HG02642 (cell line): Measurements from ENCODE around the gene PMF1.
"Not testable (repeated sequence)": the region's sequence is repeated elsewhere in the genome, so short reads cannot be mapped to it uniquely, and the experiment has no call there.

Source experiments
- ATAC-seq: cut with Tn5 transposase; IDR thresholded peaks from one replicate; pipeline ENCODE4 v1.9.1; 2021; ENCODE audit warnings: mild to moderate bottlenecking; ENCODE audit not compliant: unreplicated experiment, poor library complexity

Gene PMF1, protein sequence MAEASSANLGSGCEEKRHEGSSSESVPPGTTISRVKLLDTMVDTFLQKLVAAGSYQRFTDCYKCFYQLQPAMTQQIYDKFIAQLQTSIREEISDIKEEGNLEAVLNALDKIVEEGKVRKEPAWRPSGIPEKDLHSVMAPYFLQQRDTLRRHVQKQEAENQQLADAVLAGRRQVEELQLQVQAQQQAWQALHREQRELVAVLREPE

DNA sequence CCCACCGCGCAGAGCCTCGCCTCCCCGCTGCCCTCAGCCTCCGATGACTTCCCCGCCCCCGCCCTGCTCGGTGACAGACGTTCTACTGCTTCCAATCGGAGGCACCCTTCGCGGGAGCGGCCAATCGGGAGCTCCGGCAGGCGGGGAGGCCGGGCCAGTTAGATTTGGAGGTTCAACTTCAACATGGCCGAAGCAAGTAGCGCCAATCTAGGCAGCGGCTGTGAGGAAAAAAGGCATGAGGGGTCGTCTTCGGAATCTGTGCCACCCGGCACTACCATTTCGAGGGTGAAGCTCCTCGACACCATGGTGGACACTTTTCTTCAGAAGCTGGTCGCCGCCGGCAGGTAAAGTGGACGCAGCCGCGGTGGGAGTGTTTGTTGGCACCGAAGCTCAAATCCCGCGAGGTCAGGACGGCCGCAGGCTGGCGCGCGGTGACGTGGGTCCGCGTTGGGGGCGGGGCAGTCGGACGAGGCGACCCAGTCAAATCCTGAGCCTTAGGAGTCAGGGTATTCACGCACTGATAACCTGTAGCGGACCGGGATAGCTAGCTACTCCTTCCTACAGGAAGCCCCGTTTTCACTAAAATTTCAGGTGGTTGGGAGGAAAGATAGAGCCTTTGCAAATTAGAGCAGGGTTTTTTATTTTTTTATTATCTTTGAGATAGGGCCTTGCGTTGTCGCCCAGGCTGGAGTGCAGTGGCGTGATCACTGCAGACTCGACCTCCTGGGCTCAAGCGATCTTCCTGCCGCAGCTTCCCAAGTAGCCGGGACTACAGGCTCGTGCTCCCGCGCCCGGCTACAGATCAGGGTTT lies at the start of gene PMF1:
Gene PMF1 (plus strand): TSS at position 175 of the 811 bp plus-strand sequence. CDS start 9 bp downstream, at position 184.
- ATAC-seq = peak; percentile 92

DNA sequence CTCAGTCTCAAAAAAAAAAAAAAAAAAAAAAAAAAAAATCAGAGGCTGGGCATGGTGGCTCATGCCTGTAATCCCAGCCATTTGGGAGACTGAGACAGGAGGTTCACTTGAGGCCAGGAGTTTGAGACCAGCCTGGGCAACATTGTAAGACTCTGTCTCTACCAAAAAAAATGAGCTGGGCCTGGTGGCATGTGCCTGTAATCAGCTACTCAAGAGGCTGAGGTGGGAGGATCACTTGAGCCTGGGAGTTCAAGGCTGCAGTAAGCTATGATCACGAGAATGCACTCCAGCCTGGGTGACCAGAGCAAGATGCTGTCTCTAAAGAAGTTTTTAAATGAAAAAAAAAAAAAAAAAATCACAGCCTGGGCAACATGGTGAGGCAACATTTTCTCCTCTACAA lies 49.1 kb upstream of the PMF1 start:
- ATAC-seq = no peak

DNA sequence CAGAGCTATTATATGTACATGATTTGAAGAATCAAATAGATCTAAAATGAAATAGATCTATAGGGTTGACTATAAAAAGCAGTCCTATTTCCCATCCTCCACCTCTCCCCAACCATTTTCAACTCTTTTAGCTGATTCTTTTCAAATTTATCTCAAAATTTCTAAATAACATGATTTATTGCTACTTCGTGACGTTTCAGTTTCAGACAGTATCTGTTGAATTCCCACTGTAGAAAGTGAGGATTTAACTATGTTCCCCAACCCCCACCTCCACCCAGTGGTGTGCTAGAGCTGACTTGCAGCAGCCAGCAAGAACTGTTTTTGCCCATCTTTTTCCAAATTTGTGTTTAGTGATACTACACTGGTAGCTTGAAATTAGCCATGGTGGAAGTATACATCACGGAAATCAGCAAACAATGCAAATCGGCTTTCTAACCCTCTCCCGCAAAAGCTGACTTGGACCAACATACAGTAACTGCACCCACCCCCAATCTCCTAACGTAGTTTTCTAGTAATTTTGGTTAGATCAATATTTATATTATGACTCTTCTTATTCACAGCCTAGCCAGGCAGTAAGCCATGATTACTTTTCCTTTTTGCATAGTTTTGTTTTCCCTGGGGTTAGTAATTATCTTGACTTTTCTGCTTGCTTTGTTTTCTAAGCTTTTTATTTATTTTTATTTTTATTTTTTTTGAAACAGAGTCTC lies 48.5 kb upstream of the PMF1 start:
- no peak for ATAC-seq

GRCh38 chr1:156165083-156165482 lies 47.7 kb upstream of the PMF1 start:
- no peak for ATAC-seq

DNA sequence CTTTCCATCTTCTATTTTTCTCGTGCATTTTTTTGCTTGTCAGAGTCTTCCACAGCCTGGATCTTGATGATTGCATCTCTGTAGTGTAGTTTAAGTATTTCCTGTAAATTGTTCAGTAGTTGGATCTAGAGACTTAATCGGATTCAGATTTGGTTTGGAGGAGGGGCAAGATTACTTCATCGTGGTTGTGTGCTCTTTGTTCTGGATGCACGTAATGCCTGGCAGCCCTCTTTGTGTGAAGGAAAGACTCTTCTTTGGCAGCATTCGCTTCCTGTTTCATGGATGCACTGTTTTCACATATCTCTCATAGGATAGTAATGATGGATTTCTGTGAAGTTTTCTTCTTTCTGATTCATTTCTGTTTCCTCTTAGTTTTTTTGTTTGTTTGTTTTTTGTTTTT lies 45.3 kb upstream of the PMF1 start:
- ATAC-seq = no peak

GRCh38 chr1:156172696-156173470 lies 39.9 kb upstream of the PMF1 start:
- ATAC-seq = no peak

- ATAC-seq = no peak
These were observed 36.1 kb upstream of the PMF1 start for GRCh38 chr1:156176610-156177210.

DNA sequence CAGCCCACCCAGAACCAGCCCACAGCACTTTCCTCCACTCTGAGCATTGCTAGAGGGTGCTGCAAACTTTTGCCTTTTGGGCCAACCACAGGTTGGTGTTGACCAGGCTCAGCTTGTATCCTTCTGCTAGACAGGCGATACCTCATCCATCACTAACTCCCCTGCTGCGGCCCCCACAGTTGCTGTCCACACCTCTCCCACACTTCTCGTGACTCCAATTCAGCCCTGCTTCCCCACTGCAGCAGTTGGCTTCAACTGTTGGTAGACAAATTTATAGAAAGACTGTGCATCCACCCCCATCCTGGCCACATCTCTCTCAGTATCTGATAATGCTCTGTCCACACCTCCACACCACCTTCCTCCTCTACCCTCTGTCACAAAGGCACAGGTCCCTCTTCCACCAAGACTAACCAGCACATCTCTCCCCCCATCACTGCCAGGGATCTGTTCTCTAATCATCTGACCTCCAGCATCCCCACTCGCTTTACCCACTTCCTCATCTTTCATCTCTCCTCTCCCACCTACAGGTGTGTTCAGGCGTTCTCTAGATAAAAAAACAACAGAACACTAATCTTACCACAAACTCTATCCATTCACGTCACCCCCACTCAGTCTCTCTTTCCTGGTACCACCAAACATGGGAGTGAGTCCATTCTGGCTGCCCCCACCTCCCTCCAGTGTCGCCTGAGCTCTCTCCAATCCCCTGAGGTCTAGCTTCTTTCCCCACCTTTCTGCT lies 34.7 kb upstream of the PMF1 start:
- no peak for ATAC-seq

DNA sequence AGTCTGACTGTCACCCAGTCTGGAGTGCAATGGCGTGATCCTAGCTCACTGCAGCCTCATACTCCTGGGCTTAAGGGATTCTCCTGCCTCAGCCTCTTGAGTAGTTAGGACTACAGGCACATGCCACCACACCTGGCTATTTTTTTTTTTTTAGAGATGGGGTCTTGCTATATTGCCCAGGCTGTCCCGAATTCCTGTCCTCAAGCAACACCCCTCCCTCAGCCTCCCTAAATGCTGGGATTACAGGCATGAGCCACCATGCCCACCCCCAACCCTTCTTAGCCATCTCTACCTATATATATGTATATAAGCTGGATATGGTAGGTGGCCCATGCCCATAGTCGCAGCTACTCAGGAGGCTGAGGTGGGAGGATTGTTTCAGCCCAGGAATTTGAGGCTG lies 32.3 kb upstream of the PMF1 start:
- ATAC-seq = no peak

DNA sequence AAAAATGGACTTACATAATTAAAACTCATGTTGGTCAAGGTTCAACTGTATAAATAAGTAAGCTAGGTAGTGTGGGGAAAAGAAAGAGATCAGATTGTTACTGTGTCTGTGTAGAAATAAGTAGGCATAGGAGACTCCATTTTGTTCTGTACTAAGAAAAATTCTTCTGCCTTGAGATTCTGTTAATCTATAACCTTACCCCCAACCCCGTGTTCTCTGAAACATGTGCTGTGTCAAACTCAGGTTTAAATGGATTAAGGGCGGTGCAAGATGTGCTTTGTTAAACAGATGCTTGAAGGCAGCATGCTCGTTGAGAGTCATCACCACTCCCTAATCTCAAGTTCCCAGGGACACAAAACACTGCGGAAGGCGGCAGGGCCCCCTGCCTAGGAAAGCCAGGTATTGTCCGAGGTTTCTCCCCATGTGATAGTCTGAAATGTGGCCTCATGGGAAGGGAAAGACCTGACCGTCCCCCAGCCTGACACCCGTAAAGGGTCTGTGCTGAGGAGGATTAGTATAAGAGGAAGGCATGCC lies 31.3 kb upstream of the PMF1 start:
- ATAC-seq = not testable (repeated sequence)

DNA sequence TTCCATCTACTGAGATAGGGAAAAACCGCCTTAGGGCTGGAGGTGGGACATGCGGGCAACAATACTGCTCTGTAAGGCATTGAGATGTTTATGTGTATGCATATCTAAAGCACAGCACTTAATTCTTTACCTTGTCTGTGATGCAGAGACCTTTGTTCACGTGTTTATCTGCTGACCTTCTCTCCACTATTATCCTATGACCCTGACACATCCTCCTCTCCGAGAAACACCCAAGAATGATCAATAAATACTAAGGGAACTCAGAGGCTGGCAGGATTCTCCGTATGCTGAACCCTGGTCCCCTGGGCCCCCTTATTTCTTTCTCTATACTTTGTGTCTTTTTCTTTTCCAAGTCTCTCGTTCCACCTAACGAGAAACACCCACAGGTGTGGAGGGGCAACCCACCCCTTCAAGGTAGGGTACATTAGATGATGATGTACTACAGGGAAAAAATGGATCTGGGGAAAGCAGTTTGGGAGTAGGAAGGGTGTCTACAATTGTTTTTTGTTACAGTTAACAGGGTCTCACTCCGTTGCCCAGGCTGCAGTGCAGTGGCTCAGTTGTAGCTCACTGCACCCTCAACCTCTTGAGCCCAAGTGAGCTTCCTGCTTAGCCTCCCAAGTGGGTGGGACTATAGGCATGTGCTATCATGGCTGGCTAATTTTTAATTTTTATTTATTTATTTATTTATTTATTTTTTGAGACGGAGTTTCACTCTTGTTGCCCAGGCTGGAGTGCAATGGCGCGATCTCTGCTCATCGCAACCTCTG lies 30.6 kb upstream of the PMF1 start:
- ATAC-seq = not testable (repeated sequence)

GRCh38 chr1:156186347-156187177 lies 26.2 kb upstream of the PMF1 start:
- ATAC-seq = not testable (repeated sequence)

DNA sequence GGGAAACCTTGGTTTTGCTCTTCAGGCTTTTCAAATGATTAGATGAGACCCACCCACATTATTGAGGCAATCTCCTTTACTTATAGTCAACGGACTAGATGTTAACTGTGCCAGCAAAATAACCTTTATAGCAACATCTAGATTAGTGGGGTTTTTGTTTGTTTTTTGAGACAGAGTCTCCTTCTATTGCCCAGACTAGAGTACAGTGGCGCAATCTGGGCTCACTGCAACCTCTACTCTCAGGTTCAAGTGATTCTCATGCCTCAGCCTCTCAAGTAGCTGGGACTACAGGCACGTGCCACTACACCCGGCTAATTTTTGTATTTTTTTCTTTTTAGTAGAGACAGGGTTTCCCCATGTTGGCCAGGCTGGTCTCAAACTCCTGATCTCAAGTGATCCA lies 22.5 kb upstream of the PMF1 start:
- ATAC-seq = not testable (repeated sequence)

GRCh38 chr1:156191292-156191964 lies 21.4 kb upstream of the PMF1 start:
- no peak for ATAC-seq

DNA sequence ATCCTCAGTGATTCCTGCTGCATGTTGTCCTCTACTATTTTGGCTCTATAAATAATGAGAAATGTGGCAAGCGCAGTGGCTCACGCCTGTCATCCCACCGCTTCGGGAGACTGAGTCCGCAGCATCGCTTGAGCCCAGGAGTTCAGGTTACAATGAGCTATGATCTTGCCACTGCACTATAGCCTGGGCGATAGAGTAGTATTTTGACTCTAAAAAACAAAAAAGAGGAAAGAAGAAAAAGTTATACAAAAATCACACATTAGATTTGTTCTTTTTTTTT lies 19.7 kb upstream of the PMF1 start:
- no peak for ATAC-seq

- peak; percentile 96 for ATAC-seq
These were observed 19.1 kb upstream of the PMF1 start, which contains the start of gene SLC25A44 for GRCh38 chr1:156193488-156194299. Gene SLC25A44, plus strand, starts transcription at chr1:156194104. Its CDS starts 5,744 bp downstream, at chr1:156199848.
